Lower leg skin (tissue), 4 donors: ENCODE measurements around the gene GPAT3. TPM values are rescaled to one million over a fixed set of nuclear protein-coding genes. Genes with fewer than 3 reads are reported as not detected.
A peak's percentile ranks its signal among the peaks of the same experiment; 100 is the strongest.
"Not testable (repeated sequence)": the region's sequence is repeated elsewhere in the genome, so short reads cannot be mapped to it uniquely, and the experiment has no call there.

Experiments
- DNase-seq, 2 donors: peaks; one replicate each; pipeline ENCODE4 v3.0.0-alpha.2; 2019; ENCODE audit warnings: low spot score in 2 of 2
- H3K4me3 ChIP-seq: fragments of 200-600 bp; sonication (generic); 2 replicates; pipeline ENCODE4 v1.5.1; 2017; ENCODE audit warnings: mild to moderate bottlenecking, low read depth; ENCODE audit not compliant: poor library complexity, severe bottlenecking
- POLR2A ChIP-seq, 2 donors: fragments of 450-650 bp; IDR thresholded peaks; one replicate each; pipeline ENCODE4 v1.6.1; 2016 to 2017; ENCODE audit warnings: antibody characterized with exemption in 2 of 2, mild to moderate bottlenecking in 1 of 2, moderate library complexity in 1 of 2
- WGBS, 2 donors: methylation state at CpG; one replicate each; pipeline ENCODE4 v1.1.5; 2018; 5-methylcytosine and 5-hydroxymethylcytosine counted together
- intact Hi-C: fragments of 100-400 bp; cut with DNase I; formaldehyde crosslinking; loops from one replicate; pipeline ENCODE4 v1.15.0; 2023; ENCODE audit warnings: low total_unique reads
- total RNA-seq, 4 donors: library from RNA; depleted of rRNA; stranded (reverse); fragments of >200 nt; gene quantifications; one replicate each; pipeline ENCODE4 v1.1.0, GENCODE V29; 2016
- TF ChIP-seq, protein P1 (sequence below), 3 donors: fragments of 450-650 bp; IDR thresholded peaks; one replicate each; pipeline ENCODE4 v1.5.1; 2016; ENCODE audit warnings: antibody characterized with exemption in 3 of 3, mild to moderate bottlenecking in 3 of 3, moderate library complexity in 2 of 3

Gene GPAT3
- total RNA-seq, 4 donors from 2014 or later, result 4.0 to 8.5 (median 6.4) TPM

DNA sequence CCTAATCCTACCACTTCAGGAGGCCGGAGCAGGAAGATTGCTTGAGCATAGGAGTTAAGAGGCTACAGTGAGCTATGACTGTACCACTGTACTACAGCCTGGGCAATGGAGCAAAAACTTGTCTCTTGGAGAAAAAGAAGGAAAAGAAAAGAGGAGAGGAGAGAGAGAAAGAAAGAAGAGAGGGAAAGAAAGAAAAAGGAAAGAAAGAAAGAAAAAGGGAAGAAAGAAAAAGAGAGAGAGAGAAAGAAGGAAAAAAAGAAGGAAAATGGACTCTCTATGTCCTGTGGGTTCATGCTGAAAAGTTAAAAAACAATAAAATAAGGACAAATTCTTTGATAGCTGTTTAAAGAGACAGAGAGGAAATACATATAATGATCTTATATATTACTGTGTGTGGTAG lies 37.7 kb upstream of the GPAT3 start:
- 81 to 92% methylated on average over 1 of the region's 1 CpG for WGBS, 2 donors
- H3K4me3 ChIP-seq, result no peak overlapping the region
- no peak for DNase-seq
- intact Hi-C loops, result no loop called here
- TF ChIP-seq, protein P1, sequence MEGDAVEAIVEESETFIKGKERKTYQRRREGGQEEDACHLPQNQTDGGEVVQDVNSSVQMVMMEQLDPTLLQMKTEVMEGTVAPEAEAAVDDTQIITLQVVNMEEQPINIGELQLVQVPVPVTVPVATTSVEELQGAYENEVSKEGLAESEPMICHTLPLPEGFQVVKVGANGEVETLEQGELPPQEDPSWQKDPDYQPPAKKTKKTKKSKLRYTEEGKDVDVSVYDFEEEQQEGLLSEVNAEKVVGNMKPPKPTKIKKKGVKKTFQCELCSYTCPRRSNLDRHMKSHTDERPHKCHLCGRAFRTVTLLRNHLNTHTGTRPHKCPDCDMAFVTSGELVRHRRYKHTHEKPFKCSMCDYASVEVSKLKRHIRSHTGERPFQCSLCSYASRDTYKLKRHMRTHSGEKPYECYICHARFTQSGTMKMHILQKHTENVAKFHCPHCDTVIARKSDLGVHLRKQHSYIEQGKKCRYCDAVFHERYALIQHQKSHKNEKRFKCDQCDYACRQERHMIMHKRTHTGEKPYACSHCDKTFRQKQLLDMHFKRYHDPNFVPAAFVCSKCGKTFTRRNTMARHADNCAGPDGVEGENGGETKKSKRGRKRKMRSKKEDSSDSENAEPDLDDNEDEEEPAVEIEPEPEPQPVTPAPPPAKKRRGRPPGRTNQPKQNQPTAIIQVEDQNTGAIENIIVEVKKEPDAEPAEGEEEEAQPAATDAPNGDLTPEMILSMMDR (IDR thresholded peaks at IDR 0.05), result no peak
- TF ChIP-seq POLR2A (IDR thresholded peaks at IDR 0.05), result no peak

DNA sequence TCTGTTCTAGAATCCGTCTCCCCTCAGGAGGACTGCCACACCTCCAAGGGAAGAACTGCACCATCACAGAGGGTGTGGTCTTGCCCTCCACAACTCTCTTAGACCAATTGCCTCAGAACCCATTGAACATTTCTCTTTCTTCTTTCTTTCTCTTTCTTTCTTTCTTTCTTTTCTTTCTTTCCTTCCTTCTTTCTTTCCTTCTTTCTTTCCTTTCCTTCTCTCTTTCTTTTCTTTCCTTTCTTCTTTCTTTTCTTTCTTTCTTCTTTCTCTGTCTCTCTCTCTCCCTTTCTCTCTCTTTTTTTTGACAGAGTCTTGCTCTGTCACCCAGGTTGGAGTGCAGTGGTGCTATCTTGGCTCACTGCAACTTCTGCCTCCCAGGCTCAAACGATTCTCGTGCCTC lies 34.2 kb upstream of the GPAT3 start:
- WGBS, 2 donors, result 84 to 91% methylated on average over 3 of the region's 3 CpGs

DNA sequence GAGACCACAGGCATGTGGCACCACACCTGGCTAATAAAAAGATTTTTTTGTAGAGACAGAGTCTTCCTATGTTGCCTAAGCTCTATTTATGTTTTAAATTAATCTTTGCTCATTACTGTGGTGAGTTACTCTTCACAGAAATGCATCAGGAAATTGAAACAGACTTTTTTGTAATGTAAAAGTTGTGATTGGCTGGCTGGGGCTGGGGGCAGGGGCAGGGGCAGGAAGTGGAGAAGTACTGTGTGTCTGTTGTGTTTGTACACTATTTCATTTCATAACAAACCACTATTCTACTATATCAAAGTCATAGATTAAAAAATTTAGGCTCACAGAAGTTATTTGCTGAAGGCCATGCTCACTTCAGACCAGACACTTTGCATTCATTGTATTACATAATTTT lies 31.9 kb upstream of the GPAT3 start:
- no peak overlapping the region for H3K4me3 ChIP-seq
- intact Hi-C loops, result no loop called here
- DNase-seq, result no peak
- TF ChIP-seq POLR2A (IDR thresholded peaks at IDR 0.05), result no peak
- TF ChIP-seq, protein P1 (IDR thresholded peaks at IDR 0.05), result no peak

More for the DNA sequence above, 34.2 kb upstream of the GPAT3 start:
- DNase-seq, intact Hi-C loops, H3K4me3 ChIP-seq: not testable (repeated sequence)

DNA sequence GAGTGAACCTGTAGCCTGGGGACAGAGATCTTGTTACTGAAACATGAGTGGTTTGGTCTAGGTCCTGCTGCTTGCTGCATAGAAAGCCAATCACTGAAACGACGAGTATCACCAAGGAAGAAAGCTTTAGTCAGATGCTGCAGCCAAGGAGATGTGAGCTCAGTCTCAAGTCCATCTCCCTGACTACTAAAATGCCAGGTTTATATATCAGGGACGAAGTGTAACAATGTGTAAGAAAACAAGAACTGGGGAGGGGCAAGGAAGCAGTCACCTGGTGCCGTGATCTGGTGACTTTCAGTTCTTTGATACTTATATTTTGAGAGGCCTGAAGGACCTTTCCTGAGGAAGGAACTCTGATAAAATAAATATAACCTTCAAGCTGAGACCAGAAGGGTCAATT lies 31.4 kb upstream of the GPAT3 start:
- intact Hi-C loops, result no loop called here
- DNase-seq, result no peak

DNA sequence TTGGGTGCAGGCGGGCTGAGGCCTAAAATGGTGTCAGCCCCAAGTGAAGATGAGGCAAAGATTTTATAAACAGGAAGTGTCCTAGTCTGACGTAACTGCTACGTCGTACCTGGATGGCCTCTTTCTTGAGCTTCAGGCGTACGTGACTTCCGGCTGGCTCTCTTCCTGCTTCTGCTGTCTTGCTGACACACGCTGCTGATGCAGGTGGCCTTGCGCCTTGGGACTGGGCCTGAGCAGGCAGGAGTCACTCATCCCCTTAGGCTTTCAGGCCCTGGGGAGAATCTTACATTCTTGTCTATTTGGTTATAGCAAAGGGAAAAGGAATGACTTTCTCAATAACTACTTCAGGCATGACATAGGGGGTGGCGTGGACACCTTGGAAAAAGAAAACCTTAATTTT lies 30.9 kb upstream of the GPAT3 start:
- TF ChIP-seq, protein P1 (IDR thresholded peaks at IDR 0.05), result no peak
- TF ChIP-seq POLR2A (IDR thresholded peaks at IDR 0.05), result no peak
- 84 to 91% methylated on average over 10 of the region's 10 CpGs for WGBS, 2 donors
- intact Hi-C loops, result loop anchor here (5.0 kb wide), 1 partner anchor 137 kb away; no protein-coding TSS in a partner anchor
- H3K4me3 ChIP-seq, result no peak overlapping the region
- DNase-seq, result no peak

More for the DNA sequence above, 31.4 kb upstream of the GPAT3 start:
- H3K4me3 ChIP-seq, result no peak overlapping the region
- WGBS, 2 donors, result 61 to 74% methylated on average over 4 of the region's 4 CpGs
- TF ChIP-seq, protein P1 (IDR thresholded peaks at IDR 0.05), result no peak
- TF ChIP-seq POLR2A (IDR thresholded peaks at IDR 0.05), result no peak

DNA sequence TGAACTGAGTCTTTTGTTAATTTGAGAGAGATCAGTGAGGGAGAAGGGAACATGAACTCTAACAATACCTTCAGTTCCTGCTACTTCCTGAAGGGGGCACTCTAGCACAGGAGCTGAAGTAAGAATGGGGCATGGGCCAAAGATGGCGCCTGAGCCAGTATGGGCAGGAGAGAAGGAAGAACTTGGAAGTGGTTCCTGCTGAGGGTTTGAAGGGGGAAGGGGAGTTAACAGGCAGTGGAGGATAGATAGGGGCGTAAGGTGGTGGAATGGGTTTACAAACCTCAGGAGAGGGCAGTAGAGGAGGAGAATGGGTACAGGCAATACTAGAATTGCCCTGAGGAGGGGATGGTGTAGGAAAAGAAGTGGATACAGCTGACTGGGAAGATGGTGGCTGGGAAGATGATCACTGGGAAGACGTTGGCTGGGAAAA lies 26.7 kb upstream of the GPAT3 start:
- intact Hi-C loops, result loop anchor here (5.0 kb wide), 1 partner anchor 133 kb away; no protein-coding TSS in a partner anchor
- DNase-seq, result peak; percentile 73 to 88
- H3K4me3 ChIP-seq, result not testable (repeated sequence)
- TF ChIP-seq, protein P1 (IDR thresholded peaks at IDR 0.05), result peak in 1 of 3 donors; percentile 55
- 60 to 75% methylated on average over 3 of the region's 3 CpGs for WGBS, 2 donors
